Endothelial cell of umbilical vein (primary cell): Measurements from ENCODE around the gene LMTK3.

ENCODE experiments used
- GATA2 ChIP-seq: IDR thresholded peaks from 2 replicates; pipeline ENCODE4 v1.7.0; 2011; ENCODE audit warnings: low read depth, mild to moderate bottlenecking, moderate library complexity, mixed read lengths, low read length; ENCODE audit not compliant: insufficient read length, insufficient read depth
- TF ChIP-seq, protein P1 (sequence below), 2 donors: IDR thresholded peaks; 1 replicate in 1 of 2; 2 replicates in 1 of 2; pipeline ENCODE4 v1.5.1; 2011; ENCODE audit warnings: low read length in 2 of 2, mild to moderate bottlenecking in 2 of 2, moderate library complexity in 2 of 2, control low read depth in 1 of 2, inconsistent platforms in 1 of 2, low read depth in 1 of 2; ENCODE audit not compliant: insufficient read depth in 1 of 2; ENCODE audit errors: extremely low read depth in 1 of 2

DNA sequence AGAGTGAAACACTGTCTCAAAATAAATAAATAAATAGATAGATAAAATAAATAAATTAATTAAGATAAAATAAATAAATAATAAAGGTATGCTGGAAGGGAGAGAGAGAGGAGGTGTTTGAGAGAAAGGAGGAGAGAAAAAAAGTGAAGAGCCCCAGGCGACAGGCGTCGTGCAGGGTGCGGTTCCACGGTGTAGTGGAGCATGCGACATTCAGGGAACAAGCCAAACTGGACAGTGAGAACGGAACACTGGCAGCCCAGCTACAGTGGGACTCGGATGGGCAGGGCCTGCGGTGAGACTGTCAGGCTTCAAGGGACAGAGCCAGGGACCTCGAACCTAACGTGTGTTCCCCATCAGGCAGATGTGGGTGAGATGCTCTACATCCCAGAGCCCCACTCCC is 49.8 kb upstream of the LMTK3 start:
- TF ChIP-seq, protein P1, sequence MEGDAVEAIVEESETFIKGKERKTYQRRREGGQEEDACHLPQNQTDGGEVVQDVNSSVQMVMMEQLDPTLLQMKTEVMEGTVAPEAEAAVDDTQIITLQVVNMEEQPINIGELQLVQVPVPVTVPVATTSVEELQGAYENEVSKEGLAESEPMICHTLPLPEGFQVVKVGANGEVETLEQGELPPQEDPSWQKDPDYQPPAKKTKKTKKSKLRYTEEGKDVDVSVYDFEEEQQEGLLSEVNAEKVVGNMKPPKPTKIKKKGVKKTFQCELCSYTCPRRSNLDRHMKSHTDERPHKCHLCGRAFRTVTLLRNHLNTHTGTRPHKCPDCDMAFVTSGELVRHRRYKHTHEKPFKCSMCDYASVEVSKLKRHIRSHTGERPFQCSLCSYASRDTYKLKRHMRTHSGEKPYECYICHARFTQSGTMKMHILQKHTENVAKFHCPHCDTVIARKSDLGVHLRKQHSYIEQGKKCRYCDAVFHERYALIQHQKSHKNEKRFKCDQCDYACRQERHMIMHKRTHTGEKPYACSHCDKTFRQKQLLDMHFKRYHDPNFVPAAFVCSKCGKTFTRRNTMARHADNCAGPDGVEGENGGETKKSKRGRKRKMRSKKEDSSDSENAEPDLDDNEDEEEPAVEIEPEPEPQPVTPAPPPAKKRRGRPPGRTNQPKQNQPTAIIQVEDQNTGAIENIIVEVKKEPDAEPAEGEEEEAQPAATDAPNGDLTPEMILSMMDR (IDR thresholded peaks at IDR 0.05; ENCODE audit: extremely low read depth in 1 of 2, insufficient read depth in 1 of 2, low read depth in 1 of 2, low read length in 2 of 2) = no peak
- no peak for TF ChIP-seq GATA2
